ENCODE results near the gene POT1.

Gene POT1

DNA sequence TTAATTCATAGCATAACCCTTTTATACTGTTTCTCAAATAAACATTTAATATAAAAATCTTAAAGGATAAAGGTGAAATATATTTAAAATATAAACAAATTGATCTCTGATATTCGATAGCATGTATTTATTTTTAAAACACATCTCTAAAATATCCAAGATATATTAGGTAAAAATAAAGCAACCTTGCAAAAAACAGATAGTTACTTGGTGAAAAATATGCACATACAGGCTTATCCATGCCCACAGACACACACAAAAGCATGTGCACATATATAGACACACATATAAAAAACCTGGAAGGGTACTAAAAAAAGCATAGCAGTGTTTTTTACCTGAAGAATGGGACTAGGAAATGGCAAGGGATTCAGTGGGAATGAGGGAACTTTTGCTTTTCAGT lies 19.8 kb downstream of the POT1 start:
- DNase-seq, result no peak

DNA sequence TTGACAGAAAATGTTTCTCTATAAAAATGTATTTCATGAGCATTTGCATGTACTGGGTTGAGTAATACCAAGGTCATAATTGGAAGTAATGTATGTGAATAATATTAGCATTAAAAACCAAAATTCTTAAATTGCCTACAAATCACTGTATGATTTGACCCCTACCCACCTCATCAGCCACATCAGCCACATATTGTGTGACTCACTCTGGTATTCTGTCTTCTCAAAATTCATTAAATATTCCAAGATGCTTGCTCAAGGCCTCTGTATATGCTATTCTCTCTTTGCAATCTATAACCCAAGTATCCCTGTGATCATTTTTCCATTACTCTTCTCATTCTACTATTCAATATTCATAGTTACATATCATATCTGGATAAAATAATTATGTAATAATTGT lies 21.4 kb downstream of the POT1 start:
- no peak for DNase-seq

DNA sequence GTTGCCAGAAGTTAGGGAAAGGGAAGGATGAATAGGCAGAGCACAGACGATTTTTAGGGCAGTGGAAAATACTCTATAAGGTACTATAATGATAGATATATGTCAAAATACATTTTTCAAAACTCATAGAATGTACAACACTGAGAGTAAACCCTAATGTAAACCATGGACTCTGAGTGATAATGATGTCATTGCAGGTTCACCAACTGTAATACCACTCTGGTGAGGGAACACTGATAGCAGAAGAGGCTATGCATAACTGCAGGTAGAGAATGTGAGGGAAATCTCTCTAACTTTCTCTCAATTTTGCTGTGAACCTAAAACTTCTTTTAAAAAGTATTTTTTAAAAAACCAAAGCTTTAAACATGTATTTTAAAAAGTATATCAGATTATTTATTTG lies 22.1 kb downstream of the POT1 start:
- no peak for DNase-seq

DNA sequence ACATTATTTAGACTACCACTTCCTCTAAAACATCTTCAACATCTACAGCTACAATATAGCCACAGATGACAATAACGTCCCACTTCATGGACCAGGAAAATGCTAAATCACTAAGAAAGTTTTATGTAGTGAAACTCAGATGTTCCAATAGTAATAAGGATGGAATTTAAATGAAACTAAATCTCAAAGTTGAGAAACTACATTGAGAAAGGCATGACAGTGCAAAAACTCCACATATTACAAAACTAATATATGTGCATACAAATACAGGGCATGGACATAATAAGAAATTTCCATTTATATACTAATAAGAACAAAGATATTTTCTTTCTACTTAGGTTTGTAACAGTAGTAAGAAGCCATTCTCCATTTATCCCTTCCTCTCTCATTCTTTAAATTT lies 31.1 kb downstream of the POT1 start:
- no peak for DNase-seq

DNA sequence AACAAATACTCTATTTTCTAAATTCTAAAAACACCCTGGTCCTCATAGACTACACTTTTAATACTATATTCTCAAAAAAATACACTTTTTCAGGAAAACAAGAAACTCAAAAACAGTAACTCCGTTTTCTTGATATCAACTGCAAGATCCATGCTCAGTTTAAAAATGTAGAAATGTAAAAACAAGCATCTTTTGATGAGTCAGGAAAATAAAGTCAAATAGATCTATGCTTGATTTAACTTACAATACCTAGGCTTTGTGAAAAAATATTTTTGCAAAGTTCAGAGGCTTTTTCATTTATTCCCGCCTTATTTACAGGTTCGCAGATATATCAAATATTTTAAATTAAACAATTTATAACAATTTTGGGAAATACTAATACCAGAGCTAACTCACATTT lies 33.6 kb downstream of the POT1 start:
- DNase-seq, result no peak

DNA sequence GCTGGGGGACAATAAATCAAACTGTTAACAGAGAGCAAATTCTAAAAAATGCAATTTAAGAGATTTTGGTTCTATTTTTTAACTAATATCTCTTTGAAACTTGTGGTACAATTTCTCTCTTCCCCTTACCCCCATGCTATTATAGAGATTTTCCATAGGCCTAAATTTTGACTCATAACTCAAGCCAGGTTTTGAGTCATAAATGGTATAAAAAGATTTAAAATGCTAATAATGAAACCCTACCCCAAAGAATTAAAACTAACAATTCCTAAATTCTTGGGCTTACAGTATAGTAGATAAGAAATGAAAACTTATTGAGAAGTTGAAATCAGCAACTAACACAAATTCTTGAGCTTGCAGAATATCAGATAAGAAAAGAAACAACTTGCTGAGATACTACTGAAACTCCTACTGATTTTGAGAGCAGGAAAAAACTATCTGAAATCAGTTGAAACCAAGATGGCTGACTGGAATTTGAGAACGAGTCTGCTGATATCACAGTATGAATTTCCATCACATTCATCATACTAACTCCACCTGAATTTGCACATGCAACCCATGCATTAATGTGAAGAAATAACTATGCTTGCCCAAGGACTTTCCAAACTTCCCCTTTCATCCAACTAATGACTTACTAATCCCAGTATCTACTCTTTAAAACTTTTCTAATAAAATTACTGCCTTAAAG lies 36.3 kb downstream of the POT1 start:
- no peak for DNase-seq

DNA sequence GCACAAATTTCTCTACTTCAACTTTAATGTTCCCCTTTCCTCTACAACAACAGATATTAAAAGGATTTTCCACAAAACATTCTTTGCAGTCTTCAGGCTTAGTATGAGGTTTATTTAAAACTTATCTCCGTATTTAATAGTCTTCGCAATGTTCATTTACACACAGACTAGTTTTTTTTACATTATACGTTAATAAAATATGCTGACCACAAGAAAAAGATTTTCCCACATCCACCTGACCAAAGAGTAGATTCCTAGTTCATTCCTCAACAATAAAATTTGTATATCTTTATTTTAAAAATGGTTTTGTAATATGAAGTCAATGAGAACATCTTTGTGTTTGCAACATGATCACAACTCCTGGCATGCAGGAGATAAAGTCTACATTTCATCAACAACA lies 42.4 kb downstream of the POT1 start:
- no peak for DNase-seq

DNA sequence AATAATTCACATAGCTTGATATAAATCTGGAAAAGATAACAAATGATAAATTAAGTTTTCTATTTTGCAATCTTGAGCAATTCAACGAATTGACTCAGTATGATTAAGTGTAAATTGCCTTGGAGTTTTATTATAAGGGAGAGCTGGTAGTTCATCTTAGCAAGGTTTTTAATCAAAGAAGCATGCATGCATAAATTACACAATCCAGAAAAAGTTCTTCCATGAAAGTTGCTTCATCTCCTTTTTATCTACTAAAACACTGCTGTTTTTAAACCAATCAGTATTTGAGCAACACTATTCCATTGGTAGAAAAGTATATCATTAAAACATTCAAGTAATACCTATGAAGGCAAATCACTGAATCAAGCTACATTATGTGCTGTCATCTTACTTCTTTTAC lies 47.6 kb downstream of the POT1 start:
- no peak for DNase-seq

DNA sequence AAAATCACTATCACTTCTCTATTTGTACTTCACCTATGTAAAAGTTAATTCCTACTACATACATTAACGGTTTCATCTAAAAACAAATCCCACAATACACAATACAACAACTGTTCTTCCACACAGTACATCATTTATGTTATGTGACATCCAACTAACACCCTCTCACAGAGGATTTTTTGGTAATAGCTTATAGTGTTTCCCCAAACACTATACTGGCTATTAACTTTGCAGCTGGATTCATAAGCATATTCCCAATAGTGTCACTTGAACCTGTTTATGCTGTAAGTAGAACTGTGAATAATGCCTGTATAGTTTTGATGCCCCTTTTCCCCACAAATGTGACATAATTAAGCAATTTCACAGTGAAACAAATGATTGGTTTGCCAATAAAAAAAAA lies 49.9 kb downstream of the POT1 start:
- DNase-seq, result no peak

DNA sequence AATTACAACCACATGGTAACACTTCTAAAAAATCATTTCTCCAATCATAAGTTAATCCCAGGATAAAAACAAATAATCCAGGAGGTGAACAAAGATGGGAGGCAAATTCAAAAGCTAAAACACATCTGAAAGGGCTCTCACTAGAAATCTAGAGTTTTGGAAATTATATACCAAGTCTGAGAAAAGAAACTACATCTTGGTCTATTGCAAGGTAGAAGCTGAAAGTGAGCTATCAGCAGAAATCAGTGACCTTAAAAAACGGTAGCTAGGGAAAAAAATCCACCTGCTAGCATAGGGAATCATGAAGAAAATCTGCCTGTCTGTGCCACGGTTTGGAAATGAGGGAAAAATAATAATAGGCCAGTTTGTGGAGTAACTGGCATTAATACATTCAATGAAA lies 50.5 kb downstream of the POT1 start:
- DNase-seq, result no peak

DNA sequence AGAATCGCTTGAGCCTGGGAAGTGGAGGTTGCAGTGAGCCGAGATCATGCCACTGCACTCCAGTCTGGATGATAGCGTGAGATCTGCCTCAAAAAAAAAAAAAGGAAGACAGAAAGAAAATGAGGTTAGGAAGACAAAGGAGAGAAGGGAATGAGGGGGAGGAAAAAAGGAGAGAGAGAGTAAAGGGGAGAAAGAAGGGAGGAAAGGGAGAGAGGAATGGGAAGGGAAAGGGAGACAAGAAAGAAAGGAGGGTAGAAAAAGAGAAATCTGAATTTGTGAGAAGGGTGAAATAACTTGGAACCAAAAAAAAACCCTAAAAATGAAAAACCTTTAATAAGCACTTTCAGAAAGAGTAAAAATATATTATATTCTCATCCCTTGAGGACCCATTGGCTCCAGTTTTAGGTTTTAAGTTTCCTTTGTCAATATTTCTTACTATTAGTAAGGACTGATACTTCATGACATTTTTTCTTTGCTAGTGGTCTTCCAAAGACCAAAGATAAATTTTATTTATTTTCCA lies 54.9 kb downstream of the POT1 start:
- no peak for DNase-seq

DNA sequence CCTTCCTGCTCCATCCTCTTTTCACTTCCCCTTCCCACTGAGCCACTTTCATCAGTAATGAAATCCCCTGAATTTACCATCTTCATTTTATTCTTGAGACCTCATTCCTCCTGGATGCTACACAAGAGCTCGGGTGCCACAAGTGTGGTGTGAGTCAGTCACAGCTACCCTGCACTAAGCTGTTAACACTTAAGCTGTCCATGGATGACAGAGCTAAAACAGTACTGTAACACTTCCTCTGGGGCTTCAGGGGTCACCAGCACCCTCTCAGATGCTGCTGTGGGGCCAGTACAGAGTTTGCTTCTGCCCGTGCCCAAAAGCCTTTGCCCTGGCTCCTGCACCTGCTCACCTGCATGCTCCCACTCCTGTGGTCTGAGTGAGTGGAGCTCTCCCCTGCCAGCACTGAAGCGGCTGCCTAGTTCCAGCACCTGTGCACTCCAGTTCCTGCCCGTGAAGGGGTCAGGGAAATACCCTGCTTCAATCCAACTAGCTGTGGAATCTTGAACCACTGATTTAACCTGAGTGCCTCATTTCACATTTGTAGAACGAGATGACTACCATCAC lies 71.9 kb downstream of the POT1 start:
- DNase-seq, result no peak

DNA sequence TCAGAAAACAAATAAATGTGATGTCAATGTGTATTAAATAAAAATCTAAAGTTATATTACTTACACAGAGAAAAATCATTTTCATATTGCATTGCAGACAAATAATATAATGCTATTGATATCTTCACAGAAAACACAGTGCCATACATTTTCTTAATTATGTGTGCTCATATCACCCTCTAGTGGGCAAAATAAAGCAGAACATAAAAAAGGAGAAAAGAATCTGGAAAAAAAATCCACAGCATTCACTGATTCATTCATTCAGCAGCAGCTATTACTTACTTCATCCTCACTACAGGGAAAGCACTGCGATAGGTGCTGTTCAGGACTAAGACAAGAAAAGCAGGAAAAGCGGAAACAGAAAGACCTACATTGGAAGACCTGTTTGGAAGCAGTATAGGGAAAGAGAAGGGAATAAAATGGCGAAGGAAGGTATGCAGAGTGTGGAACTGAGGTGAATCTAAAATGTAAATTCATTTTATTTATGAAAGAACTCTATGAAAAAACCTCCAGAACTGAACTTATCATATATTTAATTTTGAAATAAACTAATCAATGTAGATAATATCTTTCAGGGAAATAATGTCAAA lies 73.2 kb downstream of the POT1 start:
- DNase-seq, result peak; percentile 59

DNA sequence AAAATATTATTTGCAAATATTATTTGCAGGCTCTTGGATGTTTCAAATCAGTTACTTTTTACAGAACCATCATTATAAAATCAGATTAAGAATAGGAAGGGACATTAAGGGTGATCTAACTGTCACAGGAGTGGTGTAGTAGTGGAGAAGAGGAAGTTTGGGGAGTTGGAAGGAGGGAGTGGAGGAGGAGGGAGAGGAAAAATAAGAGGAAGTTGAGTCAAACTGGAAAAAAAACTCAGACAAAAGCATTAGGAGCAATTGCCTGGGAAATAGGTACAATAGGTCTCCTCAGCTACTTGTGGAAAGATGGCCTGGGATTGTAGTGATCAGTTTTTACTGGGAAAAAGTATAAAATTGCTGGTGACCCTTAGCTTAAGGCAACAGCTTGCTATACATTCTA lies 86.3 kb downstream of the POT1 start:
- DNase-seq, result no peak

DNA sequence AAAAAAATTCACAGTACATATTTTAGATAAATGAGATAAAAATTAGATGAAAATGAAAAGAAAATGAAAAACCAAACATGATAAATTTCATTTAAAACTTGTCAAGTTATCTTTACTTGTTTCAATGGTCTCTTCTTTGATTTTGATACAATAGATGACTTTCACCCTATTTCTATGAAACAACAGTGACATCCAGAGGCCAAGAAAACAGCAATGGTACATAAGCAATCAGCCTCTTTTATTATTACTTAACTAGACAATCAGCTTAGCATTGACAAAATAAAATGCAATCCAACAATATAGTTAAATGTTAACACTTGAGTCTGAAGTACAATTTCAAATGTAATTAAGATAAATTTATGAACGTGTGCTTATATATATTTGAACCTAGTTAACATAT lies 89.2 kb downstream of the POT1 start:
- DNase-seq, result peak; percentile 39

DNA sequence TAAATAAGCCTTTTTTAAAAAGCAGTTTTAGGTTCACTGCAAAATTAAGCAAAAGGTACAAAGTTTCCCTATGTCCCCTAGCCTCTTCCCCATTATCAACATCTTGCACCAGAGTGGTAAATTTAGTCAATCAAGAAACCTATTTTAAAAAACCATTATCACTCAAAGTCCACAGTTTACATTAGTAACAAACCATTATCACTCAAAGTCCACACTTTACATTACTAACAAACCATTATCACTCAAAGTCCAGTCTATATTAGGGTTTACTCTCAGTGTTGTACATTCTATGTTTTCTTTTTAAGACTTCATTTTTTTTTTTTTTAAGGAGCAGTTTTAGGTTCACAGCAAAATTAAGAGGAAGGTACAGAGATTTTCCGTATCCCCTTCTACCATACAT lies 89.9 kb downstream of the POT1 start:
- DNase-seq, result no peak

DNA sequence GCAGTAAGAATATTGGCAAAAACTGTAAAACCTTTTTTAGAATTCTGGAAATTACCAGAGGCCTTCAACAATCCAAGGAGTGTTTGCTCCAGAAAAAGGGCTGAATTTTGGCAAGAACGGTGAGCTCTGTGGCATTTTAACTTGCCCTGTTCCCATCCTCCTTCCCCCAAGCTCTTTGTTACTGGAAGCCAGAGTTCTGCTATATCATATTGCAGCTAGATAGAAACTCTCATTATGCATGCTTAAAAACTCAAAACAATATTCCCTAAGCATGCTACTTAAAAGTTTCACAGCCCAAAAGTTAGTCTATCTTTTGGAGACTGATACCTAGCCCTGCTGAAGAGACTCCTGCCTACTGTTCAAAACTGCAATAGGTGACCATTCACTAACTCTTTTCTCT lies 93.5 kb downstream of the POT1 start:
- peak; percentile 18 for DNase-seq

DNA sequence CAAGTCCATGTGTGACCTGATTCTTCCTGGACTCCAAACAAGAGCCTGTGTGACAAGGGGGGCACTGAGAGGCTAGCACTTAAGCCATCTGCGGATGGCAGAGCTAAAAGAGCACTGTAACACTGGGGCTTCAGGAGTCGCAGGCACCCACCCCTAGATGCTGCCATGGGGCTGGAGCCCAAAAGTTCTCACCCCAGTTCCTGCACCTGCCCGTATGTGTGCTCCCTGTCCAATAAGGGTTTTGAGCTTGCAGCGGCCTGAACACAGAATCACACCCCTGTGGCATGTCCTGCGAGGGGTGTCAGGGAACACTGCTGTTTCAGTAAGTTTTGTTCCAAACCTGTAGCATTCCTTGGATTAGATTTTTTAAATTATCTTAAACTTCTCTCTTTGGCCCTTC lies 110.8 kb downstream of the POT1 start:
- DNase-seq, result no peak

DNA sequence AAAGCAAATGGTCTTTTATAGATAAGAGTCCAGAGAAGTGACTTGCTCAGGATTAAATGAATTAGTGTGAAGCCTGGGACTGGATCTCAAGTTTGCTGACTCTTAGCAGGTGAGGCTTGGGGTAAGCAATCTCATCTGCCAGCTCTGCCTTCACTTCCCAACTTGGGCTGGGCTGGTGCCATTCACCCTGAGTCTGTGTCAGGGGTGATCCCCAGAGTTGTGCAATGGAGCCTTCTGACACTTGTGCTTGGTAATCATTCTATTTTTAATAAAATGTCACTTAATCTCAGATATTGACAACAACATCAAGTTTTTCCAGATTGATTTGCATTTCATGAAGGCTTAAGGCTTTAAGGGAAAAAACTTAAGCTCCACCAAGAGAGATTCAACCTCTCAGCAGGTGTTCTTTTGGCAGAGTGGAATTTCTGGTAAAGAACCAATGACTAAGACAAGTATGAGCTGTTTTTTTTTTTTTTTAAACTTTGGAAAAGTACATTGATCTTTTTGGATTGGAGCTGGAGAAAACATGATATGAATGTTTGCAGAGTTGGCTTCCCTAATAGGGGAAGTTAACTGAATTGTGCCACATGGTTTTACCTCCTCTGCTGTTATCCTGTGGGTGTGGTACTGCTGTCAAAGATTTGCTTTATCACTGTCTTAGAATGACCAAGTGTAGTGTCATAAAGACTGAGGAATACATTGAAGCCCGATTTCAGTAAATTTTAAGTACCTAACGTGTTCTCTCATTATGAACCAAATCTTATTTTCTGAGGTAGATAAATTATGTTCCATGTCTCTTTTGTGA lies 115.4 kb downstream of the POT1 start:
- no peak for DNase-seq

DNA sequence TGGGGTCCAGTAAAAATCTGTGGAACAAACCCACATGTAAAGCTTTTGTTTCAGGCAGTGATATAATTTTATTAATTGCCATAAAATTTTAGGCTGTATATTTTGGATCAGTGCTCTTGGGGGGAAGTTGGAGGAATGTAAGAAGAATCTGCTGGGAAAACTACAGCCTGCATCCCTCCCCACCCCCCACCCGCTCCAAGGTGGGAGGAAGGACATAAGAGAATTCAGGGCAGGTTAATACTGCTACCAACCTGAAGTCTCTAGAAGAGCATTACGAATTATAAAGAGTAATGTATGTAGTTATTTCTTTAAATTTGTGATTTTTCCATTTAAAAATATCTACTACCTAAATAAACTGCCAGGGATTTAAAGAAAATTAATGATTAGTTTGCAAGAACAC lies 116.9 kb downstream of the POT1 start:
- DNase-seq, result no peak

DNA sequence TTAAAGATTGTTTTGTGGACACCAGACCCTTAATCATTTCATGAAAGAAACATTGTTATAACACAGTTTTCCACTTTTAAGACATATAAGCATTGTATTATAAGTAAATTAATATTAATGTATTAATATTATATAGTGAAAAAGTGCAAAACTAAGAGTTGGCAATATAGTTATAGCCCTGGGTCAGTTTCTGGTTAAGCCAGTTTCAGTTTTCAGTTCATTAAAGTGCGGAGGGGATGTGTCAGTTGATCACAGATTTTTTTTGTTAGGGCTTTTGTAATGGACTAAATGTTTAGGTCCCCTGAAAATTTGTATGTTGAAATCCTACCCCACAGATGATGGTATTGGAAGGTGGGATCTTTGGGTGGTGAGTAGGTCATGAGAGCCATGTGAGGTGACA lies 118.3 kb downstream of the POT1 start:
- no peak for DNase-seq

DNA sequence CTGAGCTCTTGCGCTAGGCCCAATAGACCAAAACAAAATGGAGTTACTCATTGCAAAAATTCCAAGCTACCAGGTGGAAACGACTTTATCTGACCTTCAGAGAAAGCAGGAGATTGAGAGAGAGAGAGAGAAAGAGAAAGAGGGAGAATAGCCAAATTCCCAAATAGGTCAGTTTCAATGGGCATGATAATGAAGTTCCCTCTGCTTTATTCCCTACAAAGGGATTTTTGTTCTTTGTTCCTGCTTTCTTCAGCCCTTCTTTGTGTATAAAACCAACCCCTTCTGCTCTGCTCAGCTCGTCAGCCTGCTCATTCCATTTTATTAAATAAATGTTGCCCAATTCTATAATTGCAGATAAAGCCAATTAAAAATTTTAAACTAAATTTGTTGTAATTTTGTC lies 119.0 kb downstream of the POT1 start:
- peak; percentile 41 for DNase-seq

DNA sequence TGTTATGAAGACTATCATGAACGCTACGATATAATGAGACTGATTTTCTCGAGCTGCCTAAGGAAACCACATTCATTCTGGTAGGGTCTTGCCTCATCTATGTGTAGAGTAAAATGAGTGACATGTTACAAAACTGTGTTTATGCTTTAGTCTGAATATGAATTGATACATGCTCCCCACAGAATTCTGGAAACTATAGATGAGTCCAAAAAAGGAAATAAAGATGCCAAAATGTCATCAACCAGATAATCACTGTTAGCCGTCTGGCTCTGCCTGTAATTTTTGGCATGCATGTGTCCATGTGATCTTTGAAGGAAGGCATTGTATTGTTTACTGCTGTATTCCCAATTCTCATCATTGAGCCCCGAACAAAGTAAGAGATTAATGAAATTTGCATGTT lies 121.4 kb downstream of the POT1 start:
- no peak for DNase-seq

Measured in midbrain (tissue), 1 donor.